ENCODE data around the gene TFEC.

DNA sequence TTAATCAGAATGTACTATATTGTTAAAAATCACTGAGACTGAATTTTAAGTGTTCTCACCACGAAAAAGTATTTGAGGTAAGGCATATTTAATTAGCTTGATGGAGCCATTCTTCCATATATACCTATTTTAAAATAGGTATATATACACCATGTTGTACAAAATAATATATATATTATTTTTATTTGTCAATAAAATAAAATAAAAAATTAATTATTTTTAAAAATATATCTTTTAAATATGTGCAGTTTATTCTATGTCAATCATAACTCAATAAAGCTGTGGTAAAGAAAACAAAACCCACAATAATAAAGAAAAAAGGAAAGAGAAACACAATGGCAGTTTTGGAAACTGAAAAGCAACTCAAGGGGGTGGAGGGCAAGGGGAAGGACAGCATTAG is 33.6 kb upstream of the TFEC start:
- no peak for TF ChIP-seq POLR2AphosphoS5 (IDR thresholded peaks at IDR 0.05; ENCODE audit: low read depth)
- TF ChIP-seq, protein P1, sequence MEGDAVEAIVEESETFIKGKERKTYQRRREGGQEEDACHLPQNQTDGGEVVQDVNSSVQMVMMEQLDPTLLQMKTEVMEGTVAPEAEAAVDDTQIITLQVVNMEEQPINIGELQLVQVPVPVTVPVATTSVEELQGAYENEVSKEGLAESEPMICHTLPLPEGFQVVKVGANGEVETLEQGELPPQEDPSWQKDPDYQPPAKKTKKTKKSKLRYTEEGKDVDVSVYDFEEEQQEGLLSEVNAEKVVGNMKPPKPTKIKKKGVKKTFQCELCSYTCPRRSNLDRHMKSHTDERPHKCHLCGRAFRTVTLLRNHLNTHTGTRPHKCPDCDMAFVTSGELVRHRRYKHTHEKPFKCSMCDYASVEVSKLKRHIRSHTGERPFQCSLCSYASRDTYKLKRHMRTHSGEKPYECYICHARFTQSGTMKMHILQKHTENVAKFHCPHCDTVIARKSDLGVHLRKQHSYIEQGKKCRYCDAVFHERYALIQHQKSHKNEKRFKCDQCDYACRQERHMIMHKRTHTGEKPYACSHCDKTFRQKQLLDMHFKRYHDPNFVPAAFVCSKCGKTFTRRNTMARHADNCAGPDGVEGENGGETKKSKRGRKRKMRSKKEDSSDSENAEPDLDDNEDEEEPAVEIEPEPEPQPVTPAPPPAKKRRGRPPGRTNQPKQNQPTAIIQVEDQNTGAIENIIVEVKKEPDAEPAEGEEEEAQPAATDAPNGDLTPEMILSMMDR (IDR thresholded peaks at IDR 0.05; ENCODE audit: insufficient read depth, low read length) = no peak

All from HL-60 (cell line).